Adrenal gland (tissue), 5 donors: ENCODE results near the gene LFNG.

Source experiments
- CTCF ChIP-seq, 6 experiments: fragments of 450-650 bp in 4 of 6; fragments of 200-600 bp in 2 of 6; sonication (generic) in 1 of 6; IDR thresholded peaks; 1 replicate in 5 of 6; 2 replicates in 1 of 6; pipeline versions ENCODE4 v1.5.1 to v1.8.0; 2016 to 2021; ENCODE audit warnings: antibody characterized with exemption in 6 of 6, mild to moderate bottlenecking in 2 of 6, moderate library complexity in 1 of 6
- POLR2A ChIP-seq, 2 donors: fragments of 450-650 bp; IDR thresholded peaks; one replicate each; pipeline ENCODE4 v1.6.1; 2017; ENCODE audit warnings: antibody characterized with exemption in 2 of 2, mild to moderate bottlenecking in 2 of 2, moderate library complexity in 1 of 2
- donor health status: DM: no; HTN: no; CAD: no.

DNA sequence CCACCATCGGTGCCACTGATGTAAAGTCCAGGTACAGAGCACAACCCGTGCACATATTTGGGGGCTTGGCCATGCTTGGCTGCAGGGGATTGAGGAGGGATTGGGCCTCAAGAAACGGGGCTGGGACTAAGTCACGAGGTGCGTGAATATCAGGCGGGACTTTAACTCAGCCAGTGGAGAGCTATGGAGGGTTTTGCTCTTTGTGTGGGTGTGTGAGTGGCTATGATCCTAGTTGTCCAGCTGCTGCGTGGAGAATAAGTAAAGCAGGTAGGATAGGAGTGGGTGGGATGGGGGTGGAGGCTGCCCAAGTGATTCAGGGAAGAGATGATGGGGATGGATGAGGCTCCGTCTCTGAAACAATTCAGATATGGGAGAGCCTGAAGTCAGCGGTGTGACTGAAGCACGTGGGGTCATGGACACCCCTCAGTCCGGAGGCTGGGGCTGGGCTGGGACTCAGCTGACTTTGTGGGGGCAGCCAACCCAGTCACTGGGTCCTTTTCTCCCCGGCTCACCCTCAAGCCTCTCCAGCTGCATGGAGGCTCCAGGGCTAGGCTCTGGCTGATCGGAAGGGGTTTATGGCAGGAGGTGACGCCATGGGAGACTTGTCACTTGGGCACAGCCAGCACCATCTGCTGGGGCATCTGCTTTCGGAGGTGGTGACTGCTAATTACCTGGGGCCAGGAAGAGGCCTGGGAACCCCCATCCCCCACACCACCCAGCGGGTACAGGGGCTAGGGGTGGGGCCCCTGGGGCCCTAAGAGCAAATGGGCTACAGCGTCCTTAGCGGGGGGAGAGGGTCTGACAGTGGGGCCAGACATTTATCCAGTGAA lies 1.7 kb upstream of the LFNG start:
- no peak for TF ChIP-seq CTCF (IDR thresholded peaks at IDR 0.05)
- TF ChIP-seq POLR2A (IDR thresholded peaks at IDR 0.05): no peak
